T-helper 1 cell (primary cell): Measurements from ENCODE around the gene WASL.
"Not testable (repeated sequence)": the region's sequence is repeated elsewhere in the genome, so short reads cannot be mapped to it uniquely, and the experiment has no call there.

Source experiments
- DNase-seq, 5 donors: peaks; one replicate each; pipeline ENCODE4 v3.0.0-alpha.2; 2012 to 2020

The WASL gene

DNA sequence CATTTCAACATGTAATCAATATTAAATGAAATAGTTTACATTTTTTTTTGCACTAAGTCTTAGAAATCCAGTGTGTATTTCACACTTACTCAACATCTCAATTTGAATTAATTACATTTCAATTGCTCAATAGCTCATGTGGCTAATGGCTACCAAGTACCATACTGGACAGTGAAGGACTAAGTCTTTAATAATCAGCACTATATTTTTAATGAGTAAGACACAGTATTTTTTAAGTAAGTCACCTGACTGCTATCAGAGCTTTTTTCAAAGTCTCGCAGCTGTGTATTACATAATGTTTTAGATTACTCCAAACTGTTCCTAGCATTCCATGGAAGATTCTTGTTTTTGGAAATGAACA lies 19.6 kb downstream of the WASL start:
- DNase-seq, result no peak

GRCh38 chr7:123727071-123727837 lies 21.5 kb downstream of the WASL start:
- no peak for DNase-seq

GRCh38 chr7:123725586-123726171 lies 23.1 kb downstream of the WASL start:
- DNase-seq, result no peak

GRCh38 chr7:123724817-123725253 lies 24.0 kb downstream of the WASL start:
- no peak for DNase-seq

- no peak for DNase-seq
Observed at GRCh38 chr7:123723913-123724312, 24.9 kb downstream of the WASL start.

GRCh38 chr7:123720527-123720926 lies 28.3 kb downstream of the WASL start:
- DNase-seq, result not testable (repeated sequence)

DNA sequence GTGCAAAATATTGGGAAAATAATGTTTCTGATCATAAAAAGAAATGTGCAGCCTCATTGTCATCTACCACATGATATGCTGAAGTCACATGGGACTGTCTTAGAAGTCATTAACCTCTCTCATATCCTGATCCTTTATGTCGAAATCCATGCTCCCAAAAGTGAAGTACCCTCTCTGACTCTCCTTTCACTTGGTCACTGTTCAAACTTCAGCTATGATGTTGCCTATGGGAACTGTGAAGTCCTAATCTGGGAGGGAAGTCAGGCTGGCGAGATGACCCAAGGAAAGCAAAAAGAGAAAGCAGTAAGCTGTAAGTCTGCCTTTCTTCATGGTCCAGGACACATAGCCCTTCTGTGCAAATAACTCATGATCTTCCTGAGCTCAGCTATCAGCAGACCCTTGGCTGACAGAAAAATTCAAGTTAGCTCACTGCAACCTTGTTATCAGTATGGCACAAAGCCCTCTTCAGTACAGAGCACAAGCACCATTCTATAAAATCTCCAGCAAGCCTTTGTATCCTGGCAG lies 29.5 kb downstream of the WASL start:
- no peak for DNase-seq

- no peak for DNase-seq
Observed at GRCh38 chr7:123718773-123719172, 30.0 kb downstream of the WASL start.

DNA sequence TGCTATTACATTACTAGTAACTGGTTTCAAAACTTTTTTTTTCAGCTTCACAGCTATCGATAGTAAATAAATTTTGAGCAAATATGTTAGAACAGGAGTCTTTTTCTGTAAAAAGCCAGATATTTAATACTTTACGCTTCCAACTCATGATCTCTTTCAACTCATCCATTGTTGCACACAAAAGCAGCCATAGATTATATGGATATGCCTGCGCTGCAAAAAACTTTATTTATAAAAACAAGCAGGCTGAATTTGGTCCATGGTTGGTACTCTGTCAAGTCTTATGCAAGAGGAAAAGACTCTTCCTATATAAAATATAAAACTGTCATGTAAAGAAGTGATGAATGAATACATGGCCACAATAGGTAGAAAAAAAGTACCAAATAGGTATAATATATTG lies 31.1 kb downstream of the WASL start:
- no peak for DNase-seq

DNA sequence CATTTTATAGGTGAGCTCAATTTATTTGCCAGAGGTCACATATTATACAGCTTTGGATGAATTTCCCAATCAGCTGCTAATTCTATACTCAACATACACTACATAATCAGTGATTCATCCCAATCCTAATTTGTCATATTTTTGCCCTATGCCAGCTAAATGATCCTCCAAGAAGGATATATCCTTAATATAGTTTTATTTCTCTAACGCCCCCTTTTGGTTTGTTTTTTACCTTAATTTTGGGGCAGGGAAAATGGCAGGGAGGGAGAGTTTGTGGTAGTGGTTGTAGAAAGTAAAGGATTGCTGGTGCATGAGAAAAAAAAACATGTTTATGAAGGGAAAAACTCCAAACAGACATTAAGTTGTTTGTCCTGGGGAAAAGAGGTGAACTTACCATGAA lies 31.9 kb downstream of the WASL start:
- no peak for DNase-seq

- DNase-seq, result no peak
Observed at GRCh38 chr7:123715799-123716198, 33.0 kb downstream of the WASL start.

DNA sequence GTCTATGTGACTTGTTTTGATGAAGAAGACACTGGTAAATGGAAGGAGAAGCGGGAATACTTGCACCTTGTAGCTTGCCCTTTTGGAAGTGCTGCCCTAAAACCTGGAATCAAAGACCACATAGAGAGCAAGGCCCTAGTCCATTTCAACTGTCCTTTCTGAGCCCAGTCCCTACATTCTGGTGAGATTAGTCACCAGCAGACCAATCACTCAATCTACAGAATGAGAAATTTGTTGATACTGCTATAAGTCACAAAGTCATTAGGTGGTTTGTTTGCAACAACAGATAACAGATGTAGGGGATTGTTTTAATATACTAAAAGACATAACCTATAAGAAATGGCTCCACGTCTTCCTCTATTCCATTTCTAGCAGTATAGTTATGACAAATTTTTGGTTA lies 33.6 kb downstream of the WASL start:
- DNase-seq, result no peak

DNA sequence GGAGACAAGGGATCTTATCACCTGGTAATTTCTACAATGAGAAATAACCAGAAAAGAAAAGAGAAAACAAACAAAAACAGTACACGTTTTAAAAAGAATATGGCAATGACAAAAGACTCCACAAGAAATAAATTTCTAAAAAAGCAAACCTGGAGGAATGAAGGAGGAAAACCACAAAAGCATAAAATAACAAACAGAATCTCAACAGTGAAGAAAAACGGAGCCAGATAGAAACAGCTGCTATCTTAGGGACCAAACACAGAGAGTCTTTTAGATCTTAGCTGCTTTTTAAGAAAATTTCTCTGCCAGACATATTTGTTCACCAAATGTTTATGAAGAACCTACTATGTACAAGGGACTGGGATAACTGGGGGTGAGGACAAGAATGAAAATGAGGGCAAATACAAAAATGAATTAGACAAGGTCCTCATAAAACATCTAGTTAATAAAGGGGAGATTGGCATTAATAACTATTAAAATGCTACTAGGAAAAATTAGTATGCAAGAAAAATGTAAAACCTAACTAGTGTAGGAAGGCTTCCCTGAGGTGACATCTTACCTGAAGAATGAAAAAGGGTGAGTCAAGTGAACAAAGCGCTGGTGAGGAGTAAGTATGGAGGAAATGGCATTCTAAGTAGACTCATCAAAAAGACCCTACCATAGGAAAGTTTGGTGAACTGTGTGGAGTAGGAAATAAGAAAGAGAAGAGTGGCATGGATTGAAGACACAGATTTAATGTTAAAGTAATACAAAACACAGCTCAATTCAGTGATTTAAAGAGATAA lies 34.3 kb downstream of the WASL start:
- DNase-seq, result no peak

DNA sequence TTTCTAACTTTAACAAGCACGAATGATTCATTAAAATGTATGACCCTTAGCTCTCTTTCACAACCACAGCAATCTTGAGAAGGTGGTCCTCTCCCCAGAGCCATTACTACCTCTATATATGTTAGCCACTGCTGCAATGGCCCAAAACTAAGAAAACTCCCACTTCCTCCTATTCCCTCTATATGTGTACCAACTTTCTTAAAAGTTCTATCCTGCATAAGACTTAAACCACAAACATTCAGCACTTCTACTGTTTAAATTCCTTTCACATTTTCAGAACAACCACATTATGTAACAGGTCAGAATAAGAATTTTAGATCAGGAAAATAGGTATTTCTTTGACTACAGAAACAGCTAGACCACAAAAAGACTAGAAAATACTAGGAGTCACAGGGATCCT lies 36.2 kb downstream of the WASL start:
- DNase-seq, result no peak

GRCh38 chr7:123711832-123712293 lies 36.9 kb downstream of the WASL start:
- peak in 1 of 5 donors; percentile 54 for DNase-seq

DNA sequence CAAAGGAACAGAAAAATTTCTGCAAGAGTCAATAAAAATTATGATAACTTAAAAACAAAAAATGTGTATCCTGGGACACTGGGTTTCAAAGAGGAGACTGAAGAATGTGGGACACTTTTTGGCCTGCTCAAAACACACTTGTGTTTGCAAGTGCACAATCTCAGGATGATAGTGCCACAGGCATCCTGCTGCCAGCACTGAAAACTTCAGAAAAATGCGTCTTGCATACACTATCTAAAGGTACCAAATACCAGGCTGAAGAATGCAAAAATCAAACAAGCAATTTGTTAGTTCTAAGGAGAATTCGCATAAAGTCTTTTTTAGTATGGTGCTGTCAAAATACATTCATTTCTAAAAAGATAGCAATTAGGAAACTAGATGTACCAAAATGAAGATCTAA lies 38.1 kb downstream of the WASL start:
- DNase-seq, result no peak

- DNase-seq, result no peak
Observed at GRCh38 chr7:123709525-123709924, 39.3 kb downstream of the WASL start.

GRCh38 chr7:123705211-123705901 lies 43.4 kb downstream of the WASL start:
- DNase-seq, result no peak

DNA sequence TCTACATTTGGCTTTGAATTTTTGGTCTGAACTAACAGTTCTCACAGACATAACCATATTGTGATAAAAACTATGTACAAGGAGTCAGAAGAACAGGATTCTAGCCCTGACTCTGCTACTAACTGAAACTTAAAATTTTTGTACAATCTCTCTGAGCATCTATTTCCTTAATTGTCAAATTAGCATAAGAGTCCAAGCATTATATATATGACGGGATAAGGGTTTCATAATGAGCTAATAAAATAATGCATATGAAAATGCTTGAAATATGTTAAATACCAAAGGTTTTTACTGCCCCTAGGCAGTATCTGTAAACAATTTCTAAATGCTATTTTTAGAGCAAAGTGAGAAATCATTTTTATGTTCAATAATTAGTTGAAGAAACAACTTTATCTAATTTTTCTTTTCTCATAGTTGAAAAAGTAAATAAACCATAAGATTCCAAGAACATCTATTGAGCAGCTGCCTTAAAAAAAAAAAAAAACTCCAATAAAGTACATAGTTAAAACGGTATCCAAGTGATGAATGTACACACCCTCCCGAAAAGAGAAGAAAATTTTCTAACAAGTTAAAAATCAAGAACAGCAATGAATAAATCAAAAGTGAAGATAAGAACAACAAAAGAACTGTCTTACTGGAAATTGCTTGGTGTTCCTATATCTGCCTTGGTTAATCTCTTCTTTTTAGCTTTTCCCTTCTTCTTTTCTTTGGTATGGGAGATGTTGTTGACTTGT lies 52.7 kb downstream of the WASL start:
- DNase-seq, result no peak

- DNase-seq, result no peak
Observed at GRCh38 chr7:123692471-123692877, 56.3 kb downstream of the WASL start.

- DNase-seq, result no peak
Observed at GRCh38 chr7:123690550-123690949, 58.3 kb downstream of the WASL start.

DNA sequence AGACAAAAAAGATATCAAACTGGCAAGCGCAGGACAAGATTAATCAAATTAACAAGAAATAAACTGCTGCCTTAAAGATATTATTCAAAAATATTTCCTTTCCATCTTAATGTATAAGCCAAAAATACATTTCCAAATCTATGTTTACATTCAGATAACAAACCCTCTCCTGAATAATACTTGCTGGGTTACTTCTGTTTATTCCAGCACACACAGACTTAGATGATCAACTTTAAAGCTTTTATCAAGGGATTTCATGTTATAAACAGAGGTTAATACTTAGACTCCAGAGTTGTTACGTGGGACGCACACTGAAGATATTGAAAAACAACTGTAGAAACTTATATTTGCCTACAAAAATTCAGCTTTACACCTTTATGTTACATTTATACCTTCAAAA lies 59.6 kb downstream of the WASL start:
- no peak for DNase-seq
